GM12878 (cell line): ENCODE results near the gene WHRN. TPM values are rescaled to one million over a fixed set of nuclear protein-coding genes. Genes with fewer than 3 reads are reported as not detected.
A peak's percentile ranks its signal among the peaks of the same experiment; 100 is the strongest.

ENCODE experiments used
- ATAC-seq: fragments of 200-7000 bp; cut with Tn5 transposase; 3 replicates; pipeline ENCODE4 v1.9.1; 2020; ENCODE audit warnings: mild to moderate bottlenecking, moderate library complexity
- BruUV-seq: library from RNA; stranded (reverse); fragments of 400-500 nt; replicated peaks from 2 replicates; lab custom pipeline; 2021; lab: Mats Ljungman, UMichigan
- CTCF ChIA-PET: fragments of 300-600 bp; sonication (Branson Sonifier 250); formaldehyde crosslinking; extraction: SDS; loops from one replicate; lab custom pipeline; 2021; ENCODE audit warnings: inconsistent platforms; lab: Yijun Ruan, JAX
- POLR2A ChIA-PET: fragments of 350-600 bp; formaldehyde crosslinking; extraction: SDS; loops from one replicate; lab custom pipeline; 2021; ENCODE audit warnings: inconsistent platforms; lab: Charles Lee
- RAD21 ChIA-PET: fragments of 300-600 bp; sonication (Branson Sonifier 250); formaldehyde crosslinking; loops from one replicate; lab custom pipeline; 2023; ENCODE audit warnings: antibody characterized with exemption; ENCODE audit not compliant: unreplicated experiment; lab: Charles Lee
- SMC1A ChIA-PET: fragments of 300-600 bp; sonication (Branson Sonifier 250); formaldehyde crosslinking; loops from one replicate; lab custom pipeline; 2023; ENCODE audit not compliant: unreplicated experiment, uncharacterized antibody; lab: Charles Lee
- DNase-seq: peaks from one replicate; pipeline ENCODE4 v3.0.0-alpha.2; 2011; ENCODE audit warnings: low read depth, low spot score
- FAIRE-seq: peaks from 3 replicates; lab custom pipeline; 2011; peaks lifted over from hg19 to GRCh38; lab: Jason Lieb, UNC
- H2AFZ ChIP-seq: 2 replicates; pipeline ENCODE4 v1.6.0; 2011; ENCODE audit warnings: low read depth, low read length, control low read depth; ENCODE audit not compliant: control insufficient read depth
- H3K27ac ChIP-seq: 2 replicates; pipeline ENCODE4 v1.5.1; 2011; ENCODE audit warnings: control low read depth; ENCODE audit not compliant: control insufficient read depth, insufficient read depth
- H3K27me3 ChIP-seq, 2 experiments: replicated peaks in 1 of 2; 2 replicates each; pipeline versions ENCODE4 v1.6.0 to v1.6.1; 2011; ENCODE audit warnings: low read length in 1 of 2; ENCODE audit not compliant: control insufficient read depth in 2 of 2, insufficient read depth in 2 of 2
- H3K36me3 ChIP-seq, 2 experiments: 2 replicates each; pipeline ENCODE4 v1.5.1; 2011; ENCODE audit warnings: low read length in 1 of 2; ENCODE audit not compliant: control insufficient read depth in 2 of 2, insufficient read depth in 2 of 2
- H3K4me1 ChIP-seq: 2 replicates; pipeline ENCODE4 v1.6.1; 2011; ENCODE audit warnings: mild to moderate bottlenecking, low read length, moderate library complexity, mixed read lengths; ENCODE audit not compliant: control insufficient read depth, insufficient read depth
- H3K4me2 ChIP-seq: 2 replicates; pipeline ENCODE4 v1.6.0; 2011; ENCODE audit warnings: control low read depth; ENCODE audit not compliant: control insufficient read depth, insufficient read depth
- H3K4me3 ChIP-seq: fragments of 200-600 bp; sonication (generic); 2 replicates; pipeline ENCODE4 v1.5.1; 2016
- H3K79me2 ChIP-seq: 2 replicates; pipeline ENCODE4 v1.6.0; 2011; ENCODE audit warnings: low read length; ENCODE audit not compliant: control insufficient read depth, insufficient read depth
- H3K9ac ChIP-seq: 2 replicates; pipeline ENCODE4 v1.8.0; 2011; ENCODE audit warnings: low read length, control low read depth, mixed read lengths; ENCODE audit not compliant: control insufficient read depth, insufficient read depth
- H3K9me3 ChIP-seq: replicated peaks from 3 replicates; pipeline ENCODE4 v1.5.1; 2011; ENCODE audit warnings: mild to moderate bottlenecking, low read length; ENCODE audit not compliant: control insufficient read depth, insufficient read depth
- H4K20me1 ChIP-seq: 2 replicates; pipeline ENCODE4 v1.6.0; 2011; ENCODE audit not compliant: control insufficient read depth, insufficient read depth
- CHD4 ChIP-seq: fragments of 200-600 bp; sonication (generic); IDR thresholded peaks from 2 replicates; pipeline ENCODE4 v1.6.1; 2016; ENCODE audit warnings: mild to moderate bottlenecking
- E2F4 ChIP-seq: IDR thresholded peaks from 2 replicates; pipeline ENCODE4 v1.6.1; 2012; ENCODE audit warnings: low read depth, low read length, improper control_type of control experiment
- IRF4 ChIP-seq: IDR thresholded peaks from 2 replicates; pipeline ENCODE4 v1.6.1; 2011; ENCODE audit warnings: low read depth, low read length
- MEF2B ChIP-seq: fragments of 450-650 bp; IDR thresholded peaks from 2 replicates; pipeline ENCODE4 v1.6.1; 2018; ENCODE audit warnings: mild to moderate bottlenecking, moderate library complexity; ENCODE audit not compliant: partially characterized antibody, poor library complexity, severe bottlenecking
- MLLT1 ChIP-seq: fragments of 450-650 bp; IDR thresholded peaks from 2 replicates; pipeline ENCODE4 v1.6.1; 2016; ENCODE audit warnings: mild to moderate bottlenecking
- NR2F1 ChIP-seq: fragments of 450-650 bp; conservative IDR thresholded peaks from 2 replicates; pipeline ENCODE4 v1.6.1; 2017; ENCODE audit warnings: mild to moderate bottlenecking
- POLR2A ChIP-seq: IDR thresholded peaks from 2 replicates; pipeline ENCODE4 v1.6.1; 2011; ENCODE audit warnings: low read depth, mild to moderate bottlenecking, low read length
- RAD51 ChIP-seq: fragments of 450-650 bp; IDR thresholded peaks from 2 replicates; pipeline ENCODE4 v1.6.1; 2016; ENCODE audit warnings: moderate library complexity, mild to moderate bottlenecking, inconsistent platforms
- SUZ12 ChIP-seq: fragments of 200-600 bp; sonication (generic); IDR thresholded peaks from one replicate; pipeline ENCODE4 v1.6.1; 2018; ENCODE audit warnings: antibody characterized with exemption, mild to moderate bottlenecking; ENCODE audit not compliant: unreplicated experiment
- TAF1 ChIP-seq: IDR thresholded peaks from 2 replicates; pipeline ENCODE4 v1.6.1; 2011; ENCODE audit warnings: mild to moderate bottlenecking, low read depth, low read length, borderline replicate concordance
- WGBS: methylation state at CpG from one replicate; pipeline ENCODE4 v1.1.6; 2016; ENCODE audit warnings: low lambda C conversion rate; ENCODE audit not compliant: insufficient replicate concordance, insufficient coverage; ENCODE audit errors: missing lambda C conversion rate; 5-methylcytosine and 5-hydroxymethylcytosine counted together
- in situ Hi-C: fragments of 300-500 bp; cut with MboI; formaldehyde crosslinking; loops from 9 replicates; pipeline ENCODE4 v1.14.3; 2018; ENCODE audit warnings: mixed read lengths
- intact Hi-C: fragments of 100-400 bp; cut with micrococcal nuclease; formaldehyde crosslinking; loops from one replicate; pipeline ENCODE4 v1.14.2; 2022; ENCODE audit not compliant: unreplicated experiment
- polyA plus RNA-seq, 11 experiments: library from polyadenylated mRNA; depleted of rRNA in 4 of 11; unstranded in 6 of 11; stranded (reverse) in 5 of 11; fragments of >200 nt; fragmentation: Nextera tagmentation in 4 of 11; fragmentation: Illumina TruSeq in 1 of 11; extraction: Ambion mirVana in 4 of 11; extraction: Trizol in 1 of 11; gene quantifications; 1 replicate in 1 of 11; 2 replicates in 10 of 11; pipeline versions ENCODE4 v1.2.1 to v1.2.3, GENCODE V29; 2011 to 2016; ENCODE audit warnings: inconsistent platforms in 2 of 11, missing spikeins in 2 of 11, low read depth in 1 of 11
- total RNA-seq, 4 experiments: library from RNA; depleted of rRNA in 3 of 4; stranded (reverse); fragments of >200 nt in 3 of 4; fragmentation: Illumina TruSeq in 1 of 4; extraction: Trizol in 1 of 4; gene quantifications; 2 replicates each; pipeline versions ENCODE4 v1.2.1 to v1.2.3, GENCODE V29; 2013 to 2021

The WHRN gene
- total and polyA plus RNA-seq, 10 of the 15 experiments (the other 5 are each of a cell fraction or from before 2014, with no cell fraction given), result 0.04 to 18.2 (median 0.68) TPM; not detected in 1

GRCh38 chr9:114494776-114495569, 10.3 kb downstream of the WHRN start:
- Histone ChIP-seq H3K9me3 (no peaks in the 10 kb centered on the region; the same call in 2 of the 3 replicates), H3K4me2 (no peak overlapping the region), H3K27me3 (peaks cover 0 to 6% of the 10 kb centered on the region in 2 experiments; a peak in 2 of 4 replicates), H4K20me1 (no peaks in the 10 kb centered on the region), H2AFZ (no peak overlapping the region), H3K79me2 (no peaks in the 10 kb centered on the region), H3K4me1 (no peaks in the 10 kb centered on the region; the same call in 1 of the 2 replicates), H3K27ac (no peak overlapping the region), H3K36me3 (no peaks in the 10 kb centered on the region), H3K9ac (no peak overlapping the region), H3K4me3 (no peak overlapping the region)
- in situ Hi-C loops, result no loop called here
- ChIA-PET CTCF (interaction anchor here (0.6 to 3.9 kb wide), 12 partner anchors 7 to 158 kb away, joined by 3 to 29 read pairs (median 4); partner anchors contain the start of gene ATP6V1G1), POLR2A (interaction anchor here (0.6 to 1.7 kb wide), 4 partner anchors 10 to 495 kb away, joined by 3 to 5 read pairs (median 3); partner anchors contain the start of gene ATP6V1G1), SMC1A (interaction anchor here (0.9 to 10.1 kb wide), 6 partner anchors 8 to 159 kb away, joined by 3 to 177 read pairs (median 8); no protein-coding TSS in a partner anchor), RAD21 (interaction anchor here (0.6 to 1.7 kb wide), 5 partner anchors 48 to 122 kb away, joined by 3 to 5 read pairs (median 4); no protein-coding TSS in a partner anchor)
- ATAC-seq, result peak; percentile 28
- no peak for FAIRE-seq
- intact Hi-C loops, result no loop called here
- BruUV-seq, result no TSS peak
- peak; percentile 47 for TF ChIP-seq NR2F1
- no peak for TF ChIP-seq POLR2A
- 21% methylated on average over 12 of the region's 12 CpGs for WGBS
- DNase-seq, result no peak

GRCh38 chr9:114493521-114494184, 11.6 kb downstream of the WHRN start:
- RAD21 ChIA-PET, result interaction anchor here (0.6 to 3.9 kb wide), 9 partner anchors 9 to 204 kb away, joined by 3 to 13 read pairs (median 3); no protein-coding TSS in a partner anchor
- SMC1A ChIA-PET, result interaction anchor here (0.7 to 3.3 kb wide), 7 partner anchors 10 to 160 kb away, joined by 3 to 15 read pairs (median 3); no protein-coding TSS in a partner anchor
- Histone ChIP-seq H2AFZ (no peak overlapping the region), H3K4me3 (no peak overlapping the region), H3K27me3 (peaks cover 0 to 6% of the 10 kb centered on the region in 2 experiments; a peak in 2 of 4 replicates), H3K9me3 (no peaks in the 10 kb centered on the region; the same call in 2 of the 3 replicates), H3K4me2 (no peak overlapping the region), H4K20me1 (no peaks in the 10 kb centered on the region), H3K79me2 (no peaks in the 10 kb centered on the region), H3K9ac (no peak overlapping the region), H3K36me3 (no peaks in the 10 kb centered on the region), H3K4me1 (no peaks in the 10 kb centered on the region; the same call in 1 of the 2 replicates), H3K27ac (no peak overlapping the region)
- POLR2A ChIA-PET, result interaction anchor here (0.6 to 1.7 kb wide), 4 partner anchors 9 to 124 kb away, joined by 3 to 6 read pairs (median 6); no protein-coding TSS in a partner anchor
- intact Hi-C loops, result no loop called here
- WGBS, result 22% methylated on average over 8 of the region's 8 CpGs
- BruUV-seq, result no TSS peak
- in situ Hi-C loops, result no loop called here
- FAIRE-seq, result no peak
- CTCF ChIA-PET, result interaction anchor here (1.7 to 3.4 kb wide), 5 partner anchors 9 to 160 kb away, joined by 4 to 16 read pairs (median 7); no protein-coding TSS in a partner anchor
- peak; percentile 46 for ATAC-seq
- no peak for DNase-seq
- TF ChIP-seq CHD4, result no peak
- no peak for TF ChIP-seq IRF4
- peak; percentile 69 for TF ChIP-seq MEF2B
- no peak for TF ChIP-seq SUZ12
- TF ChIP-seq MLLT1, result 0 out of 2 replicates have a peak, but pooled peaks have one; percentile 51
- TF ChIP-seq NR2F1, result peak; percentile 65
- TF ChIP-seq E2F4, result no peak
- TF ChIP-seq RAD51, result no peak
- no peak for TF ChIP-seq TAF1
